Smooth muscle cell (in vitro differentiated cells): ENCODE results near the gene GNAO1. TPM values are rescaled to one million over a fixed set of nuclear protein-coding genes. Genes with fewer than 3 reads are reported as not detected.

Experiments used
- DNase-seq: peaks from one replicate; lab custom pipeline; 2025; ENCODE audit not compliant: unreplicated experiment; lab: John Stamatoyannopoulos, UW
- H2AFZ ChIP-seq: fragments of 200-600 bp; sonication (generic); 2 replicates; pipeline ENCODE4 v1.6.0; 2016; ENCODE audit warnings: antibody characterized with exemption, low read depth, mild to moderate bottlenecking
- H3F3A ChIP-seq: fragments of 200-600 bp; sonication (generic); 2 replicates; pipeline ENCODE4 v1.6.0; 2017; ENCODE audit warnings: antibody characterized with exemption, low read depth
- H3K27ac ChIP-seq: fragments of 200-600 bp; sonication (generic); 2 replicates; pipeline ENCODE4 v1.5.1; 2016; ENCODE audit warnings: low read depth, mild to moderate bottlenecking
- H3K27me3 ChIP-seq: fragments of 200-600 bp; sonication (generic); 2 replicates; pipeline ENCODE4 v1.6.1; 2016; ENCODE audit warnings: low read depth, mild to moderate bottlenecking
- H3K36me3 ChIP-seq: fragments of 200-600 bp; sonication (generic); 2 replicates; pipeline ENCODE4 v1.5.1; 2016; ENCODE audit warnings: low read depth
- H3K4me1 ChIP-seq: fragments of 200-600 bp; sonication (generic); 2 replicates; pipeline ENCODE4 v1.5.1; 2016; ENCODE audit warnings: low read depth
- H3K4me2 ChIP-seq: fragments of 200-600 bp; sonication (generic); 2 replicates; pipeline ENCODE4 v1.6.0; 2016; ENCODE audit warnings: mild to moderate bottlenecking
- H3K4me3 ChIP-seq: fragments of 200-600 bp; sonication (generic); 2 replicates; pipeline ENCODE4 v1.5.1; 2016; ENCODE audit warnings: mild to moderate bottlenecking
- H3K79me2 ChIP-seq: fragments of 200-600 bp; sonication (generic); 2 replicates; pipeline ENCODE4 v1.6.0; 2016; ENCODE audit warnings: low read depth, mild to moderate bottlenecking
- H3K9ac ChIP-seq: fragments of 200-600 bp; sonication (generic); 2 replicates; pipeline ENCODE4 v1.6.0; 2016; ENCODE audit warnings: low read depth
- H3K9me3 ChIP-seq: fragments of 200-600 bp; sonication (generic); replicated peaks from 2 replicates; pipeline ENCODE4 v1.5.1; 2016; ENCODE audit warnings: low read depth
- H4K20me1 ChIP-seq: fragments of 200-600 bp; sonication (generic); 2 replicates; pipeline ENCODE4 v1.6.0; 2016; ENCODE audit warnings: low read depth
- CTCF ChIP-seq: fragments of 200-600 bp; sonication (generic); IDR thresholded peaks from 2 replicates; pipeline ENCODE4 v1.5.1; 2017; ENCODE audit warnings: borderline replicate concordance, mild to moderate bottlenecking, antibody characterized with exemption; ENCODE audit not compliant: insufficient read depth, poor library complexity, severe bottlenecking
- whole genome bisulfite sequencing: methylation state at CpG from one replicate; pipeline ENCODE4 v1.1.7; 2016; ENCODE audit warnings: low lambda C conversion rate; 5-methylcytosine and 5-hydroxymethylcytosine counted together
- polyA plus RNA-seq: library from polyadenylated mRNA; unstranded; fragments of >200 nt; fragmentation: Nextera tagmentation; extraction: Ambion mirVana; gene quantifications from 2 replicates; pipeline ENCODE4 v1.2.1, GENCODE V29; 2016
- total RNA-seq: library from RNA; depleted of rRNA; stranded (reverse); fragments of >200 nt; gene quantifications from 2 replicates; pipeline ENCODE4 v1.2.3, GENCODE V29; 2014

GNAO1 gene
- total and polyA plus RNA-seq, 2 experiments from 2014 or later, result 1.7 to 3.7 TPM

- Histone ChIP-seq H3K9ac (no peak overlapping the region), H3F3A (no peaks in the 10 kb centered on the region), H3K4me2 (no peak overlapping the region), H3K4me1 (no peaks in the 10 kb centered on the region), H3K4me3 (no peak overlapping the region), H3K27me3 (no peaks in the 10 kb centered on the region), H2AFZ (no peak overlapping the region), H3K9me3 (no peaks in the 10 kb centered on the region), H3K36me3 (no peaks in the 10 kb centered on the region), H3K79me2 (no peaks in the 10 kb centered on the region), H3K27ac (no peak overlapping the region), H4K20me1 (no peaks in the 10 kb centered on the region)
- no peak for TF ChIP-seq CTCF
- no peak for DNase-seq
- 94% methylated on average over 6 of the region's 6 CpGs for WGBS
Measured at GRCh38 chr16:56227936-56228335, 36.6 kb downstream of the GNAO1 start.

GRCh38 chr16:56228476-56228875, 37.2 kb downstream of the GNAO1 start:
- 96% methylated on average over 4 of the region's 4 CpGs for WGBS
- Histone ChIP-seq H3K27me3 (no peaks in the 10 kb centered on the region), H3K36me3 (no peaks in the 10 kb centered on the region), H3K4me2 (no peak overlapping the region), H3K79me2 (no peaks in the 10 kb centered on the region), H3F3A (no peaks in the 10 kb centered on the region), H3K9ac (no peak overlapping the region), H2AFZ (no peak overlapping the region), H3K9me3 (no peaks in the 10 kb centered on the region), H3K4me1 (no peaks in the 10 kb centered on the region), H4K20me1 (no peaks in the 10 kb centered on the region), H3K4me3 (no peak overlapping the region), H3K27ac (no peak overlapping the region)
- TF ChIP-seq CTCF, result no peak
- no peak for DNase-seq

- H3K36me3 ChIP-seq, result no peaks in the 10 kb centered on the region
- 58% methylated on average over 2 of the region's 2 CpGs for WGBS
- no peaks in the 10 kb centered on the region for H3K9me3 ChIP-seq
- H3K27me3 ChIP-seq, result no peaks in the 10 kb centered on the region
- H3K27ac ChIP-seq, result no peak overlapping the region
- no peak overlapping the region for H2AFZ ChIP-seq
- H3K4me2 ChIP-seq, result no peak overlapping the region
- TF ChIP-seq CTCF, result no peak
- H3K4me1 ChIP-seq, result no peaks in the 10 kb centered on the region
- no peak overlapping the region for H3K4me3 ChIP-seq
- H3K79me2 ChIP-seq, result no peaks in the 10 kb centered on the region
- H3K9ac ChIP-seq, result no peak overlapping the region
- H4K20me1 ChIP-seq, result no peaks in the 10 kb centered on the region
- DNase-seq, result no peak
- no peaks in the 10 kb centered on the region for H3F3A ChIP-seq
Measured at GRCh38 chr16:56233795-56234566, 42.7 kb downstream of the GNAO1 start.

GRCh38 chr16:56234737-56235136, 43.4 kb downstream of the GNAO1 start:
- no peak overlapping the region for H3K27ac ChIP-seq
- no peaks in the 10 kb centered on the region for H3K27me3 ChIP-seq
- no peak overlapping the region for H2AFZ ChIP-seq
- WGBS, result 94% methylated on average over 5 of the region's 5 CpGs
- H3K79me2 ChIP-seq, result no peaks in the 10 kb centered on the region
- H3K4me3 ChIP-seq, result no peak overlapping the region
- H3K36me3 ChIP-seq, result no peaks in the 10 kb centered on the region
- H3K4me2 ChIP-seq, result no peak overlapping the region
- TF ChIP-seq CTCF, result no peak
- no peaks in the 10 kb centered on the region for H3K4me1 ChIP-seq
- no peaks in the 10 kb centered on the region for H3K9me3 ChIP-seq
- H3F3A ChIP-seq, result no peaks in the 10 kb centered on the region
- no peaks in the 10 kb centered on the region for H4K20me1 ChIP-seq
- DNase-seq, result no peak
- no peak overlapping the region for H3K9ac ChIP-seq
